Activated CD4-positive, alpha-beta T cell treated with anti-CD3 and anti-CD28 coated beads, Interleukin-2, amount 50 U/mL, for 24 hours (primary cell): ENCODE data around the gene MACO1.
"Not testable (repeated sequence)": the region's sequence is repeated elsewhere in the genome, so short reads cannot be mapped to it uniquely, and the experiment has no call there.

Source experiments
- DNase-seq, 2 donors: peaks; one replicate each; pipeline ENCODE4 v3.0.0-alpha.2; 2020; ENCODE audit warnings: low read depth in 1 of 2, low spot score in 1 of 2

The MACO1 gene

GRCh38 chr1:25430073-25430966, at the start of gene MACO1:
MACO1 (plus strand) TSS chr1:25430897; CDS start chr1:25431099, 202 bp downstream.
- DNase-seq = peak; percentile 93 to 96

DNA sequence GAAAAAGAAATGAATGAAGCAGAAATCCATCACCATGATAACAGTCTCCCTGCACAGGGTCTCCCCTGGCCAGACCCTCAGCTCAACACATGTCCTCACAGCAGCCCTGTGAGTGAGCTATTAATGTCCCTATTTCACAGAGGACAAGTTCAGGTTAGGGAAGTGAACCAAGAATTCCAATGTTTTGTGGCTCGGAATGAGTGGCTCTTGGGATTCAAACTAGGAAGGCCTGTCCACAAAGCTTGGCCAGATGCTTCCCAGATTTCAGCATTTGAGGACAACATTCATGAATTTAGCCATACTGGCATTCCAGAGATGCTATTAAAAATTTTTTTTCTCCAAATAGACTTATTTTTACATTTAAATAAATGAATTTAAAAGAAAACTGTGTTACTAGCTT, 48.2 kb upstream of the MACO1 start:
- not testable (repeated sequence) for DNase-seq

- not testable (repeated sequence) for DNase-seq
These were observed 47.6 kb upstream of the MACO1 start for GRCh38 chr1:25383090-25383489.

GRCh38 chr1:25383875-25384274, 46.8 kb upstream of the MACO1 start:
- DNase-seq = not testable (repeated sequence)

- not testable (repeated sequence) for DNase-seq
These were observed 43.6 kb upstream of the MACO1 start for GRCh38 chr1:25387096-25387495.

- not testable (repeated sequence) for DNase-seq
These were observed 42.0 kb upstream of the MACO1 start for GRCh38 chr1:25388691-25389090.

DNA sequence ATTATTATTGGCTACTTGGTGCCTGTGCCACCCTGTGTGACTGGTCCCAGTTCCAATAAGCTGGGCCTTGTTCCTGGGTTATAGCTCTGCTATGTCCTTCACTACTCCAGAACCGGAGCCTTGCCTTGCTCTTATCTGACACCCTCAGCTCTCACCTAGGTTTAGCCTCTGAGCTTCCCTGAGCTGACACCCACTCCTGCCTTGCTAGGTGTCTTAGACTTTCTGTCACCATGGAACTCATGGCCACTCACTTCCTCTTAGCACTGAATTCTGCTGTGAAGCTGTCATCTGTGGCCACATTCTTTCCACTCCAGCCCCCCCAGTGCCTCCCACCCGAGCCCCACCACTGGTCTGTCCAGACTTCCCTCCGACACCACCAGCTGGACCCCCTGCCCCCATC, 41.0 kb upstream of the MACO1 start:
- DNase-seq = not testable (repeated sequence)

- no peak for DNase-seq
These were observed 37.9 kb upstream of the MACO1 start for GRCh38 chr1:25392841-25393240.

- DNase-seq = not testable (repeated sequence)
These were observed 33.1 kb upstream of the MACO1 start for GRCh38 chr1:25397549-25397948.

GRCh38 chr1:25398079-25398478, 32.6 kb upstream of the MACO1 start:
- not testable (repeated sequence) for DNase-seq

GRCh38 chr1:25402947-25403803, 27.5 kb upstream of the MACO1 start:
- not testable (repeated sequence) for DNase-seq

DNA sequence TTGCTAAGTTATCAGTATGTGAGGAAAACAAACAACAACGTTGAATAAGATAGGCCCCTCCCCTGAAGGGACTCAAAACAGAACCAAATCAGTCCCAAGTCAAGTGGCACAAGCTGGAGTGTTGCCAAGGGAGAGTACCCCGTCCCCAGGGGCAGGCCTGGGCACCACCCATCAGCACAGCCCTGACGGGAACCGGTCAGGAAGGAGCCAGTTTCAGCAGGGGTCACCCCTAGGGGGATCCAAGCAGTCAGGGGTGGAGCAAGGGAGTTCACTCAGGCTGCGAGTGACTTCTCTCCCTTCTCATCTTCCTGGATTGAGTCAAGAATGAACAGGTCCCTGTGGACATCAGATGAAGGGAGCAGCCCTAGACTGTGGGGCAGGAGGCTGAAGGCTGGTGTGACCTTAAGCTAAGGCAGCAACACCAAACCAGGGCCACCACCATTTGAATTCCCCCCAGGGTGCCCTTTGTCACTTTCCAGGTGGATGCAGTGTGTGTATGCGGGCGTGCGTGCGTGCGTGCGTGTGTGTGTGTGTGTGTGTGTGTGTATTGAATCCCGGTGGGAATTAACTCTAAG, 24.9 kb upstream of the MACO1 start:
- DNase-seq = not testable (repeated sequence)

DNA sequence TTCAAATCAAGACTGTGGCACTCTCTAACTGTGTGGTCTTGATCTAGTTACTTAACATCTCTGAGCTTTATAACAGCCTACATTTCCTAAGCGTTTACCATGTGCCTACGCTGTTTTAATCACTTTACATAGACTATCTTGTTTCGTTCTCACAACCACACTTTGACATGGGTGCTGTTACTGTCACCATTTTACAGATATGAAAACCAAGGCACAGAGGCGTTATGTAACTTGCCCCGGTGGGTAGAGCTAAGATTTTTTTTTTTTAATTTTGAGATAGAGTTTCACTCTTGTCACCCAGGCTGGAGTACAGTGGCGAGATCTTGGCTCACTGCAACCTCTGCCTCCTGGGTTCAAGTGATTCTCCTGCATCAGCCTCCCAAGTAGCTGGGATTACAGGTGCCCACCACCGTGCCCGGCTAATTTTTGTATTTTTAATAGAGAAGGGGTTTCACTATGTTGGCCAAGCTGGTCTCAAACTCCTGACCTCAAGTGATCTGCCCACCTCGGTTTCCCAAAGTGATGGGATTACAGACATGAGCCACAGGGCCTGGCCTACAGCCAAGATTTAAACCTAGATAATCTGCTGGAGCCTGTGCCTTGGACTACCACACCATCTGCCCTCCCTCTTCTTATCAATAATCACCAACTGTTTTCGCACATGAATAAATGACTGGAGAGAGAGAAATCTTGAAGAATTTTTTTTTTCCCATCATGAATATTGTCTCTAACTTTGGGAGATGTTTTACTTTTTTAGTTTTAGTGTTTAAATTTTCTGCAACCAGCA, 20.9 kb upstream of the MACO1 start:
- DNase-seq = not testable (repeated sequence)

DNA sequence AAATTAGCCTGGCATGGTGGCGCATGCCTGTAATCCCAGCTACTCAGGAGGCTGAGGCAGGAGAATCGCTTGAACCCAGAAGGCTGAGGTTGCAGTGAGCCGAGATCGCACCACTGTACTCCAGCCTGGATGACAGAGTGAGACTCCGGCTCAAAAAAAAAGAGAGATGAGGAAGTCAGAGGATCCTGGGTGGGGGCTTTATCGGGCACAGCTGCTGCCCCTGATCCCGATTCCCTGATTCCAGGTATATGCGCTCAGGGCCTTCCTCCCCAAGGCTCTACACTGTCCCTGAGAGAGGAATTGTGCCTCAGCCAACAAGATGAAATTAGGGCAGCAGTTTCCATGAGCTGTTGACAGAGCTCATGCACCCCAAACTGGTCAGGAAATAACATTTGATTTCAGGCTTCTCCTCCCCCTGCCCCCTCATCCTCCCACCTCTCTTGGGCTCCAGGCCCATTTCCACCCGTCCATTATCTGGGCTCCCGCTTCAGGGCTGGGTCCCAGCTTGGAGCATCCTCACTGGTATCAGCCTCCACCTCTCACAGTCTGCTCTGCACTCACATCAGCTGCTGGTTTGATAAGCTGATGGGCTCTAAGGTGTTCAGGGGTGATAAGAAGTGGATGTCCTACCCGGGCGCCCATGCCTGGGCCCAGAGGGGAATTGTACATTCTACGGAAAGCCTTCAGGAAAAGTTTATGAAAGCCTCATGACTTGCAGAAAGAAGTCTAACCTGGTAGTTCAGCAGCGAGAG, 17.6 kb upstream of the MACO1 start:
- not testable (repeated sequence) for DNase-seq

GRCh38 chr1:25414157-25414556, 16.5 kb upstream of the MACO1 start:
- DNase-seq = not testable (repeated sequence)

DNA sequence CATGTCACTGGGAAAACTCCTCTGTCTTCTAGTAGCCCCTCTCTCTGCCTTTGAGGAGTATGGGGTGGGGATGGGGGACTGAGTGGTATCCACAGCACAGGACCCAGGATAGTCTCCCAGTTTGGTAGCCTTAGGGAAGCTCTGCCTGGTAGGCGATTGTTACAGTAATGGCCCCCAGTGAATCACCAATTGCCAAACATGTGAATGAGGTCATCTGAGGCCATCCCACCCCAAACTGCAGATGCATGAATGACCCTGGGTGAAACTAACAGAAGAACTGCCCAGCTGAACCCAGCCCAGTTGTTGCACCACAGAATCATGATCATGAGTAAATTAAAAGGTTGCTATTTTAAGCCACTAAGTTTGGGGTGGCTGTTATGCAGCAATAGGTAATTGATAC, 16.1 kb upstream of the MACO1 start:
- DNase-seq = not testable (repeated sequence)

GRCh38 chr1:25417280-25417679, 13.4 kb upstream of the MACO1 start:
- DNase-seq = not testable (repeated sequence)

- DNase-seq = not testable (repeated sequence)
These were observed 11.4 kb upstream of the MACO1 start for GRCh38 chr1:25419339-25419738.

- DNase-seq = not testable (repeated sequence)
These were observed 10.0 kb upstream of the MACO1 start, which contains the start of gene RHCE for GRCh38 chr1:25420715-25421114. RHCE (minus strand) TSS chr1:25420825; CDS start chr1:25420786, 39 bp downstream.

DNA sequence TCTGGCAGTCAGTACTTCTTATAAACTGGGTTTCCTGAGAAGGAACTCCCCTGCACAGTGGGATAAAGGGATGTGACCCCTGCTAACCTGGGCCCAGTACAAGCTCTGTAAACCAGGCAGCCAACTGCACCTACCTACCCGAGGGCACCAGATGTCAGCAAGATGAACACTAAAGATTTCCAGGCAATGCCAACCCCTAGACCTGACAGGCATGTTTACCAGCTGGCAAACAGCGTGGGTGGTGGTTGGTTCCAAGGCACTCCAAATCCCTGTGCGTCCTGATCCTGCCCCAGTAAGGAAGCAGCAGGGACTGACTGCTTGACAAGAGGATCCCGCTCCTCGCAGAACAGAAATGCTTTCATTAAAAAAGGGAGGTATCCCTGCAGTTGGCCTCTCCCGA, 7.5 kb upstream of the MACO1 start:
- DNase-seq = not testable (repeated sequence)
